ENCODE data around the gene PSEN1.

- TF ChIP-seq CTCF (IDR thresholded peaks at IDR 0.05; ENCODE audit: low read depth, low read length, poor library complexity, severe bottlenecking) = no peak
- no peak for TF ChIP-seq EZH2phosphoT487 (IDR thresholded peaks at IDR 0.05; ENCODE audit: borderline replicate concordance, low read length)
Observed at GRCh38 chr14:73259837-73260236, 123.5 kb downstream of the PSEN1 start.
